ENCODE data around the gene PROCA1.
"Not testable (repeated sequence)": the region's sequence is repeated elsewhere in the genome, so short reads cannot be mapped to it uniquely, and the experiment has no call there.

PROCA1 gene

DNA sequence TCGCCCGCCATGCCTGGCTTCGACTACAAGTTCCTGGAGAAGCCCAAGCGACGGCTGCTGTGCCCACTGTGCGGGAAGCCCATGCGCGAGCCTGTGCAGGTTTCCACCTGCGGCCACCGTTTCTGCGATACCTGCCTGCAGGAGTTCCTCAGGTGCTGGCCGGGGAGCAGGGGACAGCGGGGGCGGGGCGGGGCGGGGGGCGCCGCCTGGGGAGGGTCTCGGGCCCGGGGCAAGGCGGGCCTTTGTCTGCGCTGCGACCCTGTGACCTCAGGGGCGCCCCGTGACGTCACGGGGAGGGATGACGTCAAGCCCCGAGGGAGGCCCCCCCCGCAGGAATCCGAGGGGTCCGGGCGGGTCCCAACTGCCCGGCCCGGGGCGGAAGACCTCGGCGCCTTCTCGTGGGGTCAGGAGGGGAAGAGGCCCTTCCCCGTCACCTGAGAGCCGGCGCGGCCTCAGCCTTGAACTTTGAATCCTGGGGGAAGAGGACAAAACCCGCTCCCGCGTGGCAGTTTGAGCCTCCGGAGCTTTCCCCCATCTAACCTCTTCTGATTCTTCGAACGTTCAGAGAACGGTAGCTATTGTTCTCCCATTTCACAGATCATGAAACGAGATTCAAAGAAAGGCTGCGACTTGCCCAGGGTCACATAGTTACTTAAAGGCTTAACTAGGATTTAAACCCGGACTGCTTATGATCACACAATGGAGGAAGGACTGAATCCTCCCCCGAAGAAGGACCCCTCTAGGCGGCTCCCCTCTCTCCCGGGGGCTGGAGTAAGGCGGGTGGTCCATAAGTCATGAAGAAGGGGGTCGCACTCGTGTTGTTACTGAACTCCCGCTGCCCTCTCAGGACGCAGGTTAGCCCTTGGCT is 32.6 kb upstream of the PROCA1 start:
- peak; percentile 61 for DNase-seq

- peak; percentile 65 for DNase-seq
Measured at GRCh38 chr17:28743243-28744103, 31.8 kb upstream of the PROCA1 start, which contains the start of gene TRAF4. Gene TRAF4 (plus strand): TSS chr17:28744011. CDS start chr17:28744113, 102 bp downstream.

DNA sequence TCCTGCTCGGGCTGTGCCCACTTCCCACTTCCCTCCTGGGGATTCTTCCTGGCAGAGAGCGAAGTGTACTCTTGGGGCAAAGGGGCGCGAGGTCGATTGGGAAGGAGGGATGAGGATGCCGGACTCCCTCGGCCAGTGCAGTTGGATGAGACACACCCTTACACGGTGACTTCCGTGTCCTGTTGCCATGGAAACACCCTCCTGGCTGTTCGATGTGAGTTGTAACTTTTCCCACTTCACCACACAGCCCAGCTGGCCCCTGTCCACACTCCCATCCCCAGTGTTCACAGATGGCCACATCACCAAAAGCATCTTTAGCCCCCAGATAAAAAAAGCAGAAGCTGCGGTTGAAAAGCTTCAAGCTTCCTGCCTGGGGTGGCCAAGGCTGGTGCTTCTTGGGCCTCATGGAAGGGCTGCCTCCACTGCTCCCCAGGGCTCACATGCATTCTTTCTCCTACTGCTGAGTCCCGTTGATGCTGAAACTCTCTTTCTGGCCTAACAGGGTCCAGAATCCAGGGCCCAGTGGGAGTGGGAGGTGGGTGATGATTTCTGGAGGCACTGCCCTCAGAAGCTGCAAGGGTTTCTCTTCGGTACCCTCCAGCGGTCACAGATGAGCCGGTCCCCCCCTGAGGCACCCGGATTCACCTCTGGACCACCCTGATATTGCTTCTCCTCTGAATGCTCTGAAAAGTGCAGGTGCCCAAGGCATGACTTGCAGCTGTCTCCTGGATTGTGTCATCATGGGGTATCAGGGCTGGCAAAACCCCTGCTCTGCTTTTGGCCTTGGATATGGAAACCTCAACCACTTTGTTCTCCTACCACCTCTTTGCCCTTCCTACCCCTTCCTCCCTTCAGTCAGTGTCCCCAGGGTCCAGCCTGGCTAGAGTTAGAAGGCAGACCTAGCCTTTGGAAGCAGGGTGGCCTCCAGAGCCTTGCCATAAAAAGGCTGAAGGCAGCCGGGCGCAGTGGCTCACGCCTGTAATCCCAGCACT is 30.0 kb upstream of the PROCA1 start:
- DNase-seq = no peak

GRCh38 chr17:28740406-28741357 is 29.0 kb upstream of the PROCA1 start:
- no peak for DNase-seq

GRCh38 chr17:28738680-28739384 is 27.1 kb upstream of the PROCA1 start:
- DNase-seq = peak; percentile 25

GRCh38 chr17:28737770-28738679 is 26.3 kb upstream of the PROCA1 start:
- DNase-seq = no peak

GRCh38 chr17:28737316-28737715 is 25.6 kb upstream of the PROCA1 start:
- no peak for DNase-seq

GRCh38 chr17:28735913-28736769 is 24.5 kb upstream of the PROCA1 start:
- not testable (repeated sequence) for DNase-seq

- DNase-seq = no peak
Measured at GRCh38 chr17:28735242-28735722, 23.6 kb upstream of the PROCA1 start.

DNA sequence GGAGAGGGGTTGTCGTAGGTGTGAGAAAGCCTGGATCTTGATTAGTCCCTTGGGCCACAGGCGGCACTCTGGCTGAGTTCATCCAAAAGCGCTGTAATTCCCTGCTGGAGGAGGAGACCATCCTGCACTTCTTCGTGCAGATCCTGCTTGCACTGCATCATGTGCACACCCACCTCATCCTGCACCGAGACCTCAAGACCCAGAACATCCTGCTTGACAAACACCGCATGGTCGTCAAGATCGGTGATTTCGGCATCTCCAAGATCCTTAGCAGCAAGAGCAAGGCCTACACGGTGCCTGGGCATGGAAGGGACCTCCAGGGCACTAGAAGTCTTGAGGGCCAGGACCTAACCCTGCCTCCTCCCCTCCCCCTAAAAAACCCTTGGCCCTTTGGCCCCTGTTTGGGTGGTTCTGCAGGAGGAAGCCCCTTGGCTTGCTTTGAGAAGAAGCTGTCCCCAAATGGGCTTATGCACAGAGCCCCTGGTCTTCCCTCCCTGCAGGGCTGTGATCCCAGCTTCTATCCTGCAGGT is 23.1 kb upstream of the PROCA1 start:
- DNase-seq = no peak

DNA sequence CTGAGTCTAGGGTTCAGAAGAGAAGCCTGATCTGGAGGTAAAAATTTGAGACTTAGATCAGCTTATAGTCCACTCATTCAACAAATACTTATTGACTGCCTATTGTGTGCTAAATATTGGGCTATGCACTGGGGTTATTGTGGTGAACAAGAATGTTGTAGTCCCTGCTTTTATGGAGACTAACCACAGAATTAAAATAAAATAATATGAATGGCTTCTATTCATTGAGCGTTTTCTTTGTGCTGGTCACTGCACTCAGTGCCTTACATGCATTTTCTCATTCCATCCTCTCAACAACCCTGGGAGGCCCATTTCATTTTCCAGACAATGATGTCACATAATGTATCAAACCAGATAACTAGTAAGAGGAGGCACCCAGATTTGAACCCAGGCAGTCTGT is 21.7 kb upstream of the PROCA1 start:
- DNase-seq = no peak

DNA sequence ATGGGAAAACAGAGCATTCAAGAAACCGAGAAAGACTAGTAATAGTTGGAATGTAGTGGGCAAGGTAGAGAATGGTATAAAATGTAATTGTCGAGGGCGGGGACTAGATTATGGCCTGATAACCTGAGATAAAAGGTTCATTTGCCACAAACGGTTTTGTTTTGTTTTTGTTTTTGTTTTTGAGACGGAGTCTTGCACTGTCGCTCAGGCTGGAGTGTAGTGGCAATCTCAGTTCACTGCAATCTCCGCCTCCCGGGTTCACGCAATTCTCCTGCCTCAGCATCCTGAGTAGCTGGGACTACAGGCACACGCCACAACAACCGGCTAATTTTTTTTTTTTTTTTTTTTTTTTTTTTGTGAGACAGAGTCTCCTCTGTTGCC is 18.3 kb upstream of the PROCA1 start:
- DNase-seq = no peak

- DNase-seq = peak; percentile 96
Measured at GRCh38 chr17:28728364-28729200, 16.9 kb upstream of the PROCA1 start, which contains the start of gene NEK8. Gene NEK8 (plus strand): TSS chr17:28728788. CDS start chr17:28728814, 26 bp downstream.

DNA sequence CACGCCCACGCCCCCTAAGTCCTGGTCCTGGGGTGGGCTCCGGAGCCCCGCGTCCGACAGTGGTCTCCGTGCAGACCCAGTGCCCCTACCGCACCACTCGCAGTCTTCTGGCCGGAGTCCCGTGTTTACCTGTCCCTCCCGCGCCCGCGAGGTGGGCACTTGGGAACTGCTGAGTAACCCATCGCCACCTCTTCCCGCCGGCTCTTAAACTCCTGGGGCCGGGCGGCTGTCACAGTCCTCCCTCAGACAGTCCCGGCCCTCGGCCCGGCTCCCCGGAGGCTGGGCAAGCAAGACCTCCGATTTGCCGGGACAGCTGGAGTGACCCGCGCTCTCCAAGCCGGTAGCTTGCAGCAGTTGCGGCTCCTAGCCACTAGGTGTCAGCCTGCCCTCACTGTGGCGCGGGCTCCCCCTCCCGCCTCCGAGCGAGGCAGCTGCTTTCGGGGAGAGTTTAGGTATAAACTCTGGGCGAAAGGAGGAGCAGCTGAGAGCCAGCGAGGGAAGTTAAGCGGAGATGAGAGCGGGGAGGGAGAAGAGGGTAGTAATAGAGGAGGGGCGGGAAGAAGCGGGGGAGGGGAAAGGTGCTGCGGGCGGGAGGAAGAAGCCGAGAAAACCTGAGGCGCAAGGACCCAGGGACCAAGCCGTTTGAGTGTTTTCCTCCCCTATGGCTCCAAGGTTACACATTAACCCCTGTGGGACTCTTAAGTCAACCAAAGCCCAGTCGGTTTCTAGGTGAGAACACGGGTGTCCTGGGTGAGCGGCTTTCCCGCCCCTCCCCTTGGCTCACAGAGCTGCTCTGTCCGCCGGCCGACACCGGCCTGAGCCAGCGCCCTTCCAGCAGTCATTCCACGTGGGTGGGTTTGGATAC is 15.2 kb upstream of the PROCA1 start:
- DNase-seq = peak; percentile 89

DNA sequence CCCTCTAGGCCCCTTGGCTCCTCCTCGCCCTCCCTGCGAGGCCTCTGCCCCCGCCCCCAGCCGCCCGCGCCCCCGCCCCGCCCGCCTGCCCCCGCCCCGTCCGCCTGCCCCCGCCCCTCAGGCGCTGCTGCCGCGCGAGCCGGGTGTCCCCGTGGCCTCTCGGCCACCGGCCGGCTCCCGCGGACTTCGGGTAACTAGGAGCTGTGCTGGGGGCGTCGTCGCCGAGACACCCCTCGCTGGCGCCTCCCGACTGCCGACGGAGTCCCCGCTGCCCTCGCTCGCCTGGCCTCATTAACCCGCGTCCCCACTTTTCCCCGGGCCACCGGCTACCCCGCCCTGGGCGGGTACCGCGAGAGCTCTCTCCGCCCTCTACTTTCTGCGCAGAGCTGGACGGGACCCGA is 14.5 kb upstream of the PROCA1 start, which contains the start of gene TLCD1:
Gene TLCD1, minus strand, starts transcription at position 8 of the 401 bp plus-strand sequence. CDS start 136 bp downstream, outside the sequence.
- peak; percentile 58 for DNase-seq
